Calu3 (cell line): ENCODE data around the gene TMPO. TPM values are rescaled to one million over a fixed set of nuclear protein-coding genes. Genes with fewer than 3 reads are reported as not detected.

Experiments
- BruUV-seq: library from RNA; stranded (reverse); fragments of 400-500 nt; replicated peaks from 2 replicates; lab custom pipeline; 2021; lab: Mats Ljungman, UMichigan
- CTCF ChIA-PET: fragments of 300-600 bp; sonication (Branson Sonifier 250); formaldehyde crosslinking; loops from one replicate; lab custom pipeline; 2022; ENCODE audit warnings: antibody characterized with exemption; lab: Charles Lee
- DNase-seq: peaks from one replicate; pipeline ENCODE4 v3.0.0; 2022
- H3K27ac Mint-ChIP-seq: one replicate; pipeline ENCODE4 v1.8.0; 2022; ENCODE audit warnings: mixed read lengths; ENCODE audit not compliant: unreplicated experiment
- H3K27me3 Mint-ChIP-seq: one replicate; pipeline ENCODE4 v1.8.0; 2022; ENCODE audit warnings: mixed read lengths; ENCODE audit not compliant: unreplicated experiment
- H3K36me3 Mint-ChIP-seq: one replicate; pipeline ENCODE4 v1.8.0; 2022; ENCODE audit warnings: mild to moderate bottlenecking, moderate library complexity, mixed read lengths; ENCODE audit not compliant: insufficient read depth, unreplicated experiment
- H3K4me1 Mint-ChIP-seq: one replicate; pipeline ENCODE4 v1.8.0; 2022; ENCODE audit warnings: mild to moderate bottlenecking, low read depth, mixed read lengths; ENCODE audit not compliant: unreplicated experiment
- H3K4me3 Mint-ChIP-seq: one replicate; pipeline ENCODE4 v1.8.0; 2022; ENCODE audit warnings: mild to moderate bottlenecking, low read depth, moderate library complexity, mixed read lengths; ENCODE audit not compliant: unreplicated experiment
- H3K9me3 Mint-ChIP-seq: one replicate; pipeline ENCODE4 v1.8.0; 2022; ENCODE audit warnings: low read depth, mixed read lengths; ENCODE audit not compliant: unreplicated experiment
- intact Hi-C: fragments of 100-400 bp; cut with micrococcal nuclease; formaldehyde crosslinking; loops from one replicate; pipeline ENCODE4 v1.10.0; 2022; ENCODE audit not compliant: unreplicated experiment
- total RNA-seq: library from RNA; stranded (reverse); gene quantifications from 2 replicates; pipeline ENCODE4 v1.2.3, GENCODE V29; 2022
- TF ChIP-seq, protein P1 (sequence below): fragments of 200-600 bp; IDR thresholded peaks from one replicate; pipeline ENCODE4 v1.8.0; 2022; ENCODE audit warnings: antibody characterized with exemption; ENCODE audit not compliant: unreplicated experiment

Gene TMPO
- total RNA-seq, 1 experiment from 2014 or later: 256 TPM

- H3K4me3 Mint-ChIP-seq: no peak overlapping the region
- TF ChIP-seq, protein P1, sequence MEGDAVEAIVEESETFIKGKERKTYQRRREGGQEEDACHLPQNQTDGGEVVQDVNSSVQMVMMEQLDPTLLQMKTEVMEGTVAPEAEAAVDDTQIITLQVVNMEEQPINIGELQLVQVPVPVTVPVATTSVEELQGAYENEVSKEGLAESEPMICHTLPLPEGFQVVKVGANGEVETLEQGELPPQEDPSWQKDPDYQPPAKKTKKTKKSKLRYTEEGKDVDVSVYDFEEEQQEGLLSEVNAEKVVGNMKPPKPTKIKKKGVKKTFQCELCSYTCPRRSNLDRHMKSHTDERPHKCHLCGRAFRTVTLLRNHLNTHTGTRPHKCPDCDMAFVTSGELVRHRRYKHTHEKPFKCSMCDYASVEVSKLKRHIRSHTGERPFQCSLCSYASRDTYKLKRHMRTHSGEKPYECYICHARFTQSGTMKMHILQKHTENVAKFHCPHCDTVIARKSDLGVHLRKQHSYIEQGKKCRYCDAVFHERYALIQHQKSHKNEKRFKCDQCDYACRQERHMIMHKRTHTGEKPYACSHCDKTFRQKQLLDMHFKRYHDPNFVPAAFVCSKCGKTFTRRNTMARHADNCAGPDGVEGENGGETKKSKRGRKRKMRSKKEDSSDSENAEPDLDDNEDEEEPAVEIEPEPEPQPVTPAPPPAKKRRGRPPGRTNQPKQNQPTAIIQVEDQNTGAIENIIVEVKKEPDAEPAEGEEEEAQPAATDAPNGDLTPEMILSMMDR: no peak
- H3K9me3 Mint-ChIP-seq: no peaks in the 10 kb centered on the region
- no peaks in the 10 kb centered on the region for H3K4me1 Mint-ChIP-seq
- H3K36me3 Mint-ChIP-seq: no peaks in the 10 kb centered on the region
- H3K27ac Mint-ChIP-seq: no peak overlapping the region
- CTCF ChIA-PET: interaction anchor here (0.7 kb wide), 1 partner anchor 745 kb away, joined by 3 read pairs; no protein-coding TSS in a partner anchor
- intact Hi-C loops: no loop called here
- no peaks in the 10 kb centered on the region for H3K27me3 Mint-ChIP-seq
- no TSS peak for BruUV-seq
- DNase-seq: no peak
Measured at GRCh38 chr12:98587084-98587483, 71.7 kb downstream of the TMPO start.

DNA sequence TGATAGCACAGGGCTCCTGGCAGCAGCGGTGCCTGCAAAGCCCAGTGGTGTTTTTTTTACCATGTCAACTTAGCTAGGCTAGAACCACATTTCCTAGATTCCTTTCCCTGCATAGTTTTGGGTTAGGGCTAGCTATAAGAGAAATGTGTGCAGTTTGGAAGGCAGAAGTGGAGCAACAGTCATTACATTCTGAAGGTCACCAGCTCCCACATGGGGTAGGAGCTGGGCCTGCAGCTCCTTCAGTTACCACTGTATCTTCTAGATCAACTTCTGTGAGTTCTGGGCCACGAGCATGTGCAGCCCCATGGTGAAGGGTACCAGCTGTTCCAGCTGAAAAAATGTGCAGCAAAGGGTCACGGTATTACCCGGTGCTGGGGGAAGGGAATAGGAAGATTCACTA is 75.8 kb downstream of the TMPO start:
- BruUV-seq: no TSS peak
- Mint-ChIP-seq H3K4me1 (peaks cover 14% of the 10 kb centered on the region), H3K4me3 (no peak overlapping the region), H3K27ac (no peak overlapping the region), H3K36me3 (peaks cover 38% of the 10 kb centered on the region), H3K9me3 (no peaks in the 10 kb centered on the region), H3K27me3 (no peaks in the 10 kb centered on the region)
- TF ChIP-seq, protein P1: no peak
- no peak for DNase-seq
- intact Hi-C loops: no loop called here
- CTCF ChIA-PET: no interaction called here

- H3K27me3 Mint-ChIP-seq: no peaks in the 10 kb centered on the region
- H3K36me3 Mint-ChIP-seq: peaks cover 55% of the 10 kb centered on the region
- no peaks in the 10 kb centered on the region for H3K9me3 Mint-ChIP-seq
- H3K27ac Mint-ChIP-seq: peak overlapping the region; percentile 99
- TF ChIP-seq, protein P1: no peak
- DNase-seq: no peak
- CTCF ChIA-PET: interaction anchor here (0.7 to 3.8 kb wide), 4 partner anchors 26 to 151 kb away, joined by 3 to 35 read pairs (median 3); partner anchors contain the start of gene IKBIP
- TSS peak; percentile 99 for BruUV-seq
- intact Hi-C loops: loop anchor here (1.0 kb wide), 1 partner anchor 52 kb away; the partner anchor contains the start of gene APAF1
- peaks cover 18% of the 10 kb centered on the region for H3K4me1 Mint-ChIP-seq
- peak overlapping the region; percentile 92 for H3K4me3 Mint-ChIP-seq
Measured at GRCh38 chr12:98592825-98593322, 77.5 kb downstream of the TMPO start.

GRCh38 chr12:98593351-98594049 is 78.1 kb downstream of the TMPO start, which contains the start of gene SLC25A3:
Gene SLC25A3, plus strand, starts transcription at chr12:98593686. Its CDS starts 293 bp downstream, at chr12:98593979.
- DNase-seq: peak; percentile 95
- Mint-ChIP-seq H3K4me1 (peaks cover 18% of the 10 kb centered on the region), H3K27ac (peak within 1 kb of the TSS; percentile 99), H3K4me3 (peak within 1 kb of the TSS; percentile 92), H3K27me3 (no peaks in the 10 kb centered on the region), H3K9me3 (no peaks in the 10 kb centered on the region), H3K36me3 (peaks cover 61% of the 10 kb centered on the region)
- intact Hi-C loops: loop anchor here (1.0 to 2.0 kb wide), 2 partner anchors 27 to 52 kb away; partner anchors contain the start of gene APAF1
- CTCF ChIA-PET: interaction anchor here (0.7 to 3.8 kb wide), 6 partner anchors 27 to 175 kb away, joined by 3 to 35 read pairs (median 3); partner anchors contain the start of gene IKBIP
- TF ChIP-seq, protein P1: no peak
- no TSS peak for BruUV-seq
